H1 (cell line): Measurements from ENCODE around the gene DAZAP1. TPM values are rescaled to one million over a fixed set of nuclear protein-coding genes. Genes with fewer than 3 reads are reported as not detected.
A peak's percentile ranks its signal among the peaks of the same experiment; 100 is the strongest.

Experiments
- CTCF ChIA-PET: fragments of 300-600 bp; sonication (Branson Sonifier 250); formaldehyde crosslinking; loops from one replicate; lab custom pipeline; 2021; ENCODE audit not compliant: partially characterized antibody; lab: Charles Lee
- POLR2A ChIA-PET: fragments of 300-600 bp; sonication (Branson Sonifier 250); formaldehyde crosslinking; loops from one replicate; lab custom pipeline; 2021; ENCODE audit warnings: inconsistent platforms; ENCODE audit not compliant: partially characterized antibody; lab: Charles Lee
- DNase-seq, 2 experiments: peaks; one replicate each; pipeline versions ENCODE4 v3.0.0 to v3.0.0-alpha.2; 2010 to 2022; ENCODE audit warnings: low spot score in 2 of 2, low read depth in 1 of 2, mixed read lengths in 1 of 2
- FAIRE-seq: peaks from 2 replicates; lab custom pipeline; 2011; peaks lifted over from hg19 to GRCh38; lab: Jason Lieb, UNC
- H2AFZ ChIP-seq: 2 replicates; pipeline ENCODE4 v1.8.1; 2012; ENCODE audit warnings: low read length, inconsistent platforms
- H2AK5ac ChIP-seq: 2 replicates; pipeline ENCODE4 v1.6.1; 2013; ENCODE audit warnings: low read depth, low read length
- H2BK120ac ChIP-seq: replicated peaks from 2 replicates; pipeline ENCODE3; 2013; ENCODE audit warnings: low read depth, low read length, inconsistent platforms
- H2BK12ac ChIP-seq: 2 replicates; pipeline ENCODE4 v1.6.1; 2013; ENCODE audit warnings: low read depth, low read length
- H2BK15ac ChIP-seq: 2 replicates; pipeline ENCODE4 v1.6.1; 2013; ENCODE audit warnings: low read length
- H2BK20ac ChIP-seq: 2 replicates; pipeline ENCODE4 v1.6.1; 2013; ENCODE audit warnings: low read length
- H2BK5ac ChIP-seq: 2 replicates; pipeline ENCODE4 v1.6.1; 2013; ENCODE audit warnings: low read depth, low read length
- H3K14ac ChIP-seq: 2 replicates; pipeline ENCODE4 v1.6.1; 2013; ENCODE audit warnings: inconsistent platforms; ENCODE audit not compliant: insufficient read length
- H3K18ac ChIP-seq: 2 replicates; pipeline ENCODE4 v1.6.1; 2013; ENCODE audit warnings: low read length; ENCODE audit errors: extremely low read depth
- H3K23ac ChIP-seq: 2 replicates; pipeline ENCODE4 v1.6.1; 2013; ENCODE audit warnings: inconsistent platforms; ENCODE audit not compliant: insufficient read length
- H3K23me2 ChIP-seq: 2 replicates; pipeline ENCODE4 v1.6.1; 2013; ENCODE audit warnings: low read depth, low read length
- H3K27ac ChIP-seq: 2 replicates; pipeline ENCODE4 v1.6.1; 2011; ENCODE audit warnings: low read depth, low read length, inconsistent platforms
- H3K27me3 ChIP-seq, 4 experiments: replicated peaks in 1 of 4; 1 replicate in 1 of 4; 2 replicates in 3 of 4; pipeline versions ENCODE4 v1.6.1 to v1.8.1; 2011 to 2013; ENCODE audit warnings: low read length in 3 of 4, mild to moderate bottlenecking in 3 of 4, inconsistent platforms in 2 of 4, mixed read lengths in 2 of 4, moderate library complexity in 1 of 4; ENCODE audit not compliant: control insufficient read depth in 3 of 4, insufficient read depth in 3 of 4; ENCODE audit errors: extremely low read depth in 1 of 4
- H3K36me3 ChIP-seq, 4 experiments: 2 replicates each; pipeline versions ENCODE4 v1.6.1 to v1.8.1; 2011 to 2013; ENCODE audit warnings: mild to moderate bottlenecking in 4 of 4, low read length in 3 of 4, moderate library complexity in 2 of 4, control low read depth in 1 of 4, inconsistent platforms in 1 of 4; ENCODE audit not compliant: insufficient read depth in 4 of 4, control insufficient read depth in 2 of 4
- H3K4ac ChIP-seq: replicated peaks from 2 replicates; pipeline ENCODE3; 2013; ENCODE audit warnings: low read length, low read depth, mixed read lengths, inconsistent platforms; ENCODE audit not compliant: insufficient read length
- H3K4me1 ChIP-seq, 4 experiments: replicated peaks in 1 of 4; 1 replicate in 1 of 4; 2 replicates in 3 of 4; pipeline versions ENCODE4 v1.6.1 to v1.8.1; 2011 to 2013; ENCODE audit warnings: low read length in 3 of 4, inconsistent platforms in 2 of 4, mixed read lengths in 1 of 4; ENCODE audit not compliant: insufficient read depth in 4 of 4, control insufficient read depth in 3 of 4
- H3K4me2 ChIP-seq, 2 experiments: 2 replicates each; pipeline versions ENCODE4 v1.6.1 to v1.8.1; 2011 to 2013; ENCODE audit warnings: low read depth in 2 of 2, low read length in 2 of 2, control low read depth in 1 of 2, inconsistent platforms in 1 of 2, mild to moderate bottlenecking in 1 of 2; ENCODE audit not compliant: insufficient read depth in 1 of 2
- H3K4me3 ChIP-seq, 4 experiments: fragments of 200-600, 300-600 bp in 1 of 4; sonication (generic), shearing (Covaris generic), sonication (Bioruptor Twin) in 1 of 4; 2 replicates each; pipeline versions ENCODE4 v1.5.1 to v1.8.1; 2011 to 2016; ENCODE audit warnings: low read length in 4 of 4, low read depth in 3 of 4, control low read depth in 2 of 4, inconsistent platforms in 2 of 4, mild to moderate bottlenecking in 2 of 4, mixed read lengths in 1 of 4, moderate library complexity in 1 of 4; ENCODE audit not compliant: insufficient read depth in 2 of 4; ENCODE audit errors: extremely low read depth in 1 of 4
- H3K56ac ChIP-seq: replicated peaks from 2 replicates; pipeline ENCODE3; 2013; ENCODE audit warnings: low read depth, mild to moderate bottlenecking, mixed read lengths, low read length, inconsistent platforms; ENCODE audit not compliant: insufficient read length
- H3K79me1 ChIP-seq: 2 replicates; pipeline ENCODE4 v1.6.1; 2013; ENCODE audit warnings: low read depth, low read length, control low read depth
- H3K79me2 ChIP-seq, 2 experiments: 2 replicates each; pipeline versions ENCODE4 v1.6.1 to v1.8.1; 2012 to 2013; ENCODE audit warnings: low read length in 2 of 2, mild to moderate bottlenecking in 2 of 2, inconsistent platforms in 1 of 2; ENCODE audit not compliant: insufficient read depth in 2 of 2, control insufficient read depth in 1 of 2
- H3K9ac ChIP-seq, 4 experiments: replicated peaks in 1 of 4; 1 replicate in 1 of 4; 2 replicates in 3 of 4; pipeline versions ENCODE4 v1.6.1 to v1.8.1; 2011 to 2013; ENCODE audit warnings: low read depth in 3 of 4, low read length in 3 of 4, control low read depth in 2 of 4, mild to moderate bottlenecking in 2 of 4, moderate library complexity in 2 of 4, inconsistent platforms in 1 of 4; ENCODE audit errors: extremely low read depth in 1 of 4
- H3K9me3 ChIP-seq, 2 experiments: 2 replicates each; pipeline versions ENCODE4 v1.6.1 to v1.8.1; 2012 to 2013; ENCODE audit warnings: mild to moderate bottlenecking in 2 of 2, moderate library complexity in 2 of 2, control low read depth in 1 of 2, inconsistent platforms in 1 of 2, low read depth in 1 of 2, low read length in 1 of 2, mixed read lengths in 1 of 2; ENCODE audit not compliant: insufficient read depth in 2 of 2
- H4K20me1 ChIP-seq, 2 experiments: replicated peaks in 1 of 2; 2 replicates each; pipeline versions ENCODE3 to v1.8.1; 2011 to 2013; ENCODE audit warnings: inconsistent platforms in 2 of 2, low read length in 2 of 2, mild to moderate bottlenecking in 1 of 2; ENCODE audit not compliant: insufficient read depth in 2 of 2, control insufficient read depth in 1 of 2
- H4K5ac ChIP-seq: 2 replicates; pipeline ENCODE4 v1.6.1; 2013; ENCODE audit warnings: low read length, low read depth, mixed read lengths, inconsistent platforms; ENCODE audit not compliant: insufficient read length
- H4K8ac ChIP-seq: 2 replicates; pipeline ENCODE4 v1.8.0; 2013; ENCODE audit warnings: mild to moderate bottlenecking, moderate library complexity, low read length, inconsistent platforms; ENCODE audit not compliant: insufficient read depth; ENCODE audit errors: extremely low read depth
- H4K91ac ChIP-seq: replicated peaks from 2 replicates; pipeline ENCODE3; 2013; ENCODE audit warnings: low read length, mixed read lengths, inconsistent platforms; ENCODE audit not compliant: insufficient read length
- ATF3 ChIP-seq: IDR thresholded peaks from 2 replicates; pipeline ENCODE4 v1.6.1; 2011; ENCODE audit warnings: low read depth, mild to moderate bottlenecking, low read length; ENCODE audit not compliant: insufficient read depth
- BCL11A ChIP-seq, 2 experiments: IDR thresholded peaks; one replicate each; pipeline ENCODE4 v1.6.1; 2011; ENCODE audit warnings: low read depth in 2 of 2, low read length in 2 of 2, mild to moderate bottlenecking in 2 of 2
- CBX5 ChIP-seq: fragments of 300-800, 300-1000 bp; sonication (generic); IDR thresholded peaks from 2 replicates; pipeline ENCODE4 v1.7.1; 2016; ENCODE audit warnings: antibody characterized with exemption, low read length, low read depth
- FOSL1 ChIP-seq: IDR thresholded peaks from 2 replicates; pipeline ENCODE4 v1.6.1; 2011; ENCODE audit warnings: mild to moderate bottlenecking, low read depth, low read length, moderate library complexity; ENCODE audit not compliant: insufficient read depth
- JUND ChIP-seq: IDR thresholded peaks from 2 replicates; pipeline ENCODE4 v1.6.1; 2011; ENCODE audit warnings: mild to moderate bottlenecking, improper control_type of control experiment, low read length
- MAX ChIP-seq: IDR thresholded peaks from 2 replicates; pipeline ENCODE4 v1.6.1; 2012; ENCODE audit warnings: inconsistent platforms
- SIRT6 ChIP-seq: IDR thresholded peaks from one replicate; pipeline ENCODE4 v1.7.1; 2012; ENCODE audit warnings: low read length, inconsistent platforms
- SIX5 ChIP-seq: IDR thresholded peaks from 2 replicates; pipeline ENCODE4 v1.6.1; 2011; ENCODE audit warnings: mild to moderate bottlenecking, low read depth, low read length
- SP4 ChIP-seq: IDR thresholded peaks from 2 replicates; pipeline ENCODE4 v1.6.1; 2012; ENCODE audit warnings: low read length, inconsistent platforms
- TAF7 ChIP-seq: optimal IDR thresholded peaks from 2 replicates; pipeline ENCODE3; 2011; ENCODE audit warnings: low read depth, mild to moderate bottlenecking, inconsistent platforms, low read length, moderate library complexity, borderline replicate concordance
- USF2 ChIP-seq: IDR thresholded peaks from 2 replicates; pipeline ENCODE4 v1.6.1; 2011; ENCODE audit warnings: low read length, improper control_type of control experiment
- WGBS, 2 experiments: shearing (Covaris generic) in 1 of 2; methylation state at CpG; one replicate each; pipeline versions ENCODE4 v1.1.6 to v1.1.7; 2013 to 2015; ENCODE audit warnings: low lambda C conversion rate in 2 of 2, mixed read lengths in 2 of 2, inconsistent platforms in 1 of 2, low coverage in 1 of 2, missing lambda C conversion rate in 1 of 2; ENCODE audit not compliant: insufficient replicate concordance in 2 of 2, insufficient coverage in 1 of 2, insufficient read length in 1 of 2; ENCODE audit errors: extremely low coverage in 1 of 2, missing lambda C conversion rate in 1 of 2; 5-methylcytosine and 5-hydroxymethylcytosine counted together
- polyA plus RNA-seq, 7 experiments: library from polyadenylated mRNA; depleted of rRNA in 3 of 7; stranded (reverse) in 5 of 7; unstranded in 2 of 7; fragments of >200 nt in 5 of 7; fragments of 200-250 nt in 2 of 7; gene quantifications; 1 replicate in 5 of 7; 2 replicates in 1 of 7; 4 replicates in 1 of 7; pipeline versions ENCODE4 v1.2.1 to v1.2.3, GENCODE V29; 2011 to 2013; ENCODE audit warnings: missing spikeins in 2 of 7, mixed read lengths in 2 of 7
- total RNA-seq: library from RNA; stranded (reverse); fragmentation: NEBNext Ultra II Directional; extraction: Animal tissue kit (Norgen Biotek cat#: 25700); gene quantifications from 2 replicates; pipeline ENCODE4 v1.2.1, GENCODE V29; 2021

DAZAP1 gene
- total and polyA plus RNA-seq, 2 of the 8 experiments (the other 6 are each of a cell fraction or from before 2014, with no cell fraction given): 79.6 to 341 TPM

- H3K4me2 ChIP-seq: peak overlapping the region; percentile 81 to 93
- H3K4me3 ChIP-seq: peak overlapping the region; percentile 67 to 91 (median 88)
- no peak overlapping the region for H2AFZ ChIP-seq
- no peaks in the 10 kb centered on the region for H3K27me3 ChIP-seq
- H4K20me1 ChIP-seq: peaks cover 2 to 17% of the 10 kb centered on the region in 2 experiments
- H2BK15ac ChIP-seq: no peak overlapping the region
- no peak overlapping the region for H2BK20ac ChIP-seq
- ChIA-PET POLR2A (interaction anchor here (2.3 kb wide), 1 partner anchor 19 kb away, joined by 8 read pairs; no protein-coding TSS in a partner anchor), CTCF (interaction anchor here (1.1 kb wide), 1 partner anchor 104 kb away, joined by 3 read pairs; no protein-coding TSS in a partner anchor)
- peak overlapping the region; percentile 14; the same call in 1 of the 2 replicates for H3K27ac ChIP-seq
- FAIRE-seq (no peak), DNase-seq (no peak)
- H2BK12ac ChIP-seq: no peak overlapping the region
- H4K91ac ChIP-seq: no peak overlapping the region
- H3K9me3 ChIP-seq: no peaks in the 10 kb centered on the region; a peak in 1 of 4 replicates
- no peak overlapping the region for H2BK5ac ChIP-seq
- H3K9ac ChIP-seq: peak overlapping the region; percentile 3 to 88 (median 81)
- no peak overlapping the region for H3K56ac ChIP-seq
- H3K23ac ChIP-seq: no peak overlapping the region
- 13% methylated on average over 12 of the region's 23 CpGs; no CpG with 5 or more reads in 1 of the 2 experiments for WGBS, 2 experiments
- H3K79me1 ChIP-seq: 0 out of 2 replicates have a peak, but pooled peaks cover 7% of the 10 kb centered on the region
- peak overlapping the region; percentile 95 for H4K8ac ChIP-seq
- no peak overlapping the region for H2AK5ac ChIP-seq
- H4K5ac ChIP-seq: no peak overlapping the region
- H3K18ac ChIP-seq: no peak overlapping the region; the same call in 1 of the 2 replicates
- H3K4me1 ChIP-seq: peaks cover 0 to 7% (median 3%) of the 10 kb centered on the region in 4 experiments; a peak in 3 of 7 replicates
- H3K4ac ChIP-seq: peak overlapping the region; percentile 32
- no peak overlapping the region for H3K14ac ChIP-seq
- peaks cover 0 to 4% of the 10 kb centered on the region in 2 experiments; a peak in 1 of 4 replicates for H3K79me2 ChIP-seq
- H2BK120ac ChIP-seq: no peak overlapping the region
- peaks cover 6% of the 10 kb centered on the region; the same call in 1 of the 2 replicates for H3K23me2 ChIP-seq
- peaks cover 0 to 6% (median 4%) of the 10 kb centered on the region in 4 experiments; a peak in 6 of 8 replicates for H3K36me3 ChIP-seq
- TF ChIP-seq SIRT6 (no peak), CBX5 (no peak), MAX (no peak), BCL11A (IDR thresholded peaks at IDR 0.05; ENCODE audit: low read depth in 2 of 2, low read length in 2 of 2) (no peak), SIX5 (no peak), TAF7 (no peak), ATF3 (no peak), JUND (no peak), FOSL1 (no peak), SP4 (no peak), USF2 (no peak)
Measured at GRCh38 chr19:1384085-1384462, 23.3 kb upstream of the DAZAP1 start.
